ENCODE results near the gene INAVA. TPM values are rescaled to one million over a fixed set of nuclear protein-coding genes. Genes with fewer than 3 reads are reported as not detected.

INAVA gene
- total and polyA plus RNA-seq, 2 donors (not counting 1 experiment from before 2014, with no cell fraction given): 0.06 to 0.34 TPM

- Histone ChIP-seq H3K36me3 (replicated peaks in 1 of 2; ENCODE audit: control extremely low read depth in 1 of 2, control insufficient read depth in 1 of 2, extremely low read depth in 1 of 2, insufficient read depth in 2 of 2, low read length in 1 of 2) (no peaks in the 10 kb centered on the region), H3K4me1 (ENCODE audit: control insufficient read depth in 2 of 2, insufficient read depth in 2 of 2, low read length in 2 of 2) (peaks cover 19 to 54% of the 10 kb centered on the region in 2 donors), H3K27me3 (replicated peaks in 1 of 4; ENCODE audit: control extremely low read depth in 1 of 4, control insufficient read depth in 3 of 4, insufficient read depth in 4 of 4, low read length in 3 of 4) (no peaks in the 10 kb centered on the region), H3K9ac (ENCODE audit: low read length) (no peak overlapping the region), H3K4me3 (ENCODE audit: control extremely low read depth in 1 of 5, extremely low read depth in 1 of 5, insufficient read depth in 1 of 5, low read depth in 2 of 5, low read length in 4 of 5) (no peak overlapping the region), H3K27ac (ENCODE audit: low read length in 2 of 2) (no peak overlapping the region), H2AFZ (ENCODE audit: insufficient read depth, low read depth, low read length, poor library complexity, severe bottlenecking) (no peak overlapping the region), H3K9me3 (ENCODE audit: control extremely low read depth in 1 of 3, control insufficient read depth in 2 of 3, insufficient read depth in 1 of 3, low read length in 2 of 3) (no peaks in the 10 kb centered on the region), H3K4me2 (replicated peaks; ENCODE audit: low read depth, low read length, poor library complexity, severe bottlenecking) (no peak overlapping the region), H4K20me1 (ENCODE audit: control insufficient read depth, insufficient read depth, low read length, poor library complexity, severe bottlenecking) (no peaks in the 10 kb centered on the region), H3K79me2 (ENCODE audit: control insufficient read depth, insufficient read depth, low read length) (no peaks in the 10 kb centered on the region)
- Mint-ChIP-seq H3K4me1 (peaks cover 62% of the 10 kb centered on the region), H3K4me3 (no peak overlapping the region), H3K9me3 (ENCODE audit: insufficient read depth) (no peaks in the 10 kb centered on the region), H3K27ac (no peak overlapping the region), H3K27me3 (no peaks in the 10 kb centered on the region)
- CTCF ChIA-PET: interaction anchor here (1.5 to 2.6 kb wide), 4 partner anchors 21 to 113 kb away, joined by 4 to 9 read pairs (median 6); no protein-coding TSS in a partner anchor
- no peak for DNase-seq
- POLR2A ChIA-PET: no interaction called here
- WGBS (ENCODE audit: insufficient coverage): 72% methylated on average over 3 of the region's 5 CpGs
- ATAC-seq (ENCODE audit: low read depth): peak; percentile 23
- TF ChIP-seq EZH2 (IDR thresholded peaks at IDR 0.05; ENCODE audit: borderline replicate concordance, insufficient read depth, low read depth, low read length, poor library complexity, severe bottlenecking): no peak
- no peak for TF ChIP-seq CTCF (IDR thresholded peaks at IDR 0.05)
- intact Hi-C loops (cut with micrococcal nuclease): no loop called here
Observed at GRCh38 chr1:200866521-200866920, 28.2 kb upstream of the INAVA start.

GRCh38 chr1:200867018-200867811 lies 27.5 kb upstream of the INAVA start:
- Histone ChIP-seq H3K4me1 (ENCODE audit: control insufficient read depth in 2 of 2, insufficient read depth in 2 of 2, low read length in 2 of 2) (peaks cover 23 to 61% of the 10 kb centered on the region in 2 donors), H3K27ac (ENCODE audit: low read length in 2 of 2) (no peak overlapping the region), H3K36me3 (replicated peaks in 1 of 2; ENCODE audit: control extremely low read depth in 1 of 2, control insufficient read depth in 1 of 2, extremely low read depth in 1 of 2, insufficient read depth in 2 of 2, low read length in 1 of 2) (no peaks in the 10 kb centered on the region), H3K9ac (ENCODE audit: low read length) (no peak overlapping the region), H2AFZ (ENCODE audit: insufficient read depth, low read depth, low read length, poor library complexity, severe bottlenecking) (no peak overlapping the region), H3K9me3 (ENCODE audit: control extremely low read depth in 1 of 3, control insufficient read depth in 2 of 3, insufficient read depth in 1 of 3, low read length in 2 of 3) (no peaks in the 10 kb centered on the region), H4K20me1 (ENCODE audit: control insufficient read depth, insufficient read depth, low read length, poor library complexity, severe bottlenecking) (no peaks in the 10 kb centered on the region), H3K4me2 (replicated peaks; ENCODE audit: low read depth, low read length, poor library complexity, severe bottlenecking) (no peak overlapping the region), H3K4me3 (ENCODE audit: control extremely low read depth in 1 of 5, extremely low read depth in 1 of 5, insufficient read depth in 1 of 5, low read depth in 2 of 5, low read length in 4 of 5) (no peak overlapping the region), H3K27me3 (replicated peaks in 1 of 4; ENCODE audit: control extremely low read depth in 1 of 4, control insufficient read depth in 3 of 4, insufficient read depth in 4 of 4, low read length in 3 of 4) (no peaks in the 10 kb centered on the region), H3K79me2 (ENCODE audit: control insufficient read depth, insufficient read depth, low read length) (no peaks in the 10 kb centered on the region)
- ChIA-PET POLR2A (interaction anchor here (0.5 to 1.0 kb wide), 2 partner anchors 10 to 21 kb away, joined by 3 to 5 read pairs; no protein-coding TSS in a partner anchor), CTCF (interaction anchor here (0.7 to 2.6 kb wide), 5 partner anchors 21 to 519 kb away, joined by 3 to 9 read pairs (median 4); no protein-coding TSS in a partner anchor)
- TF ChIP-seq EZH2 (IDR thresholded peaks at IDR 0.05; ENCODE audit: borderline replicate concordance, insufficient read depth, low read depth, low read length, poor library complexity, severe bottlenecking) (no peak), CTCF (IDR thresholded peaks at IDR 0.05) (no peak)
- intact Hi-C loops (cut with micrococcal nuclease): no loop called here
- H3K4me1 Mint-ChIP-seq: peaks cover 64% of the 10 kb centered on the region
- H3K9me3 Mint-ChIP-seq (ENCODE audit: insufficient read depth): no peaks in the 10 kb centered on the region
- peaks cover 4% of the 10 kb centered on the region for H3K27me3 Mint-ChIP-seq
- WGBS (ENCODE audit: insufficient coverage): 88% methylated on average over 9 of the region's 11 CpGs
- H3K4me3 Mint-ChIP-seq: no peak overlapping the region
- no peak overlapping the region for H3K27ac Mint-ChIP-seq
- DNase-seq (no peak), ATAC-seq (ENCODE audit: low read depth) (no peak)
